Activated CD4-positive, alpha-beta T cell treated with anti-CD3 and anti-CD28 coated beads, Interleukin-2, amount 10 ng/mL, durations not matched to agents 7 days and 5 days (primary cell): Measurements from ENCODE around the gene PHC2. TPM values are rescaled to one million over a fixed set of nuclear protein-coding genes. Genes with fewer than 3 reads are reported as not detected.

ENCODE experiments used
- CTCF ChIA-PET: fragments of 350-600 bp; sonication (Branson Sonifier 250); formaldehyde crosslinking; loops from one replicate; lab custom pipeline; 2021; ENCODE audit warnings: antibody characterized with exemption; lab: Charles Lee
- POLR2A ChIA-PET: fragments of 350-600 bp; sonication (Branson Sonifier 250); formaldehyde crosslinking; loops from one replicate; lab custom pipeline; 2021; ENCODE audit warnings: antibody characterized with exemption; lab: Charles Lee
- DNase-seq: peaks from one replicate; pipeline ENCODE4 v3.0.0-alpha.2; 2020
- H3K27ac Mint-ChIP-seq: one replicate; pipeline ENCODE4 v1.8.0; 2021; ENCODE audit warnings: mild to moderate bottlenecking, moderate library complexity, mixed read lengths
- H3K27me3 Mint-ChIP-seq: one replicate; pipeline ENCODE4 v1.8.0; 2021; ENCODE audit warnings: mixed read lengths
- H3K36me3 Mint-ChIP-seq: one replicate; pipeline ENCODE4 v1.8.0; 2021; ENCODE audit warnings: low read depth, mixed read lengths
- H3K4me1 Mint-ChIP-seq: one replicate; pipeline ENCODE4 v1.8.0; 2021; ENCODE audit warnings: mixed read lengths
- H3K4me3 Mint-ChIP-seq: one replicate; pipeline ENCODE4 v1.8.0; 2021; ENCODE audit warnings: mild to moderate bottlenecking, moderate library complexity, mixed read lengths
- H3K9me3 Mint-ChIP-seq: one replicate; pipeline ENCODE4 v1.8.0; 2021; ENCODE audit warnings: mixed read lengths
- total RNA-seq, 2 experiments: library from RNA; stranded (reverse); gene quantifications; one replicate each; pipeline ENCODE4 v1.2.3, GENCODE V29; 2021

PHC2 gene
- total RNA-seq, 2 experiments from 2014 or later = 43.2 to 48.3 TPM

- no peak for DNase-seq
- POLR2A ChIA-PET = no interaction called here
- H3K36me3 Mint-ChIP-seq = peaks cover 25% of the 10 kb centered on the region
- CTCF ChIA-PET = no interaction called here
- H3K27ac Mint-ChIP-seq = no peak overlapping the region
- H3K9me3 Mint-ChIP-seq = no peaks in the 10 kb centered on the region
- peak overlapping the region; percentile 96 for H3K4me3 Mint-ChIP-seq
- H3K27me3 Mint-ChIP-seq = peaks cover 3% of the 10 kb centered on the region
- H3K4me1 Mint-ChIP-seq = peaks cover 48% of the 10 kb centered on the region
These were observed 84.4 kb downstream of the PHC2 start for GRCh38 chr1:33346533-33346926.

- ChIA-PET POLR2A (no interaction called here), CTCF (no interaction called here)
- Mint-ChIP-seq H3K9me3 (no peaks in the 10 kb centered on the region), H3K4me3 (no peak overlapping the region), H3K27ac (no peak overlapping the region), H3K36me3 (peaks cover 31% of the 10 kb centered on the region), H3K27me3 (no peaks in the 10 kb centered on the region), H3K4me1 (peaks cover 42% of the 10 kb centered on the region)
- no peak for DNase-seq
These were observed 85.9 kb downstream of the PHC2 start for GRCh38 chr1:33344896-33345560.

- Mint-ChIP-seq H3K27ac (no peak overlapping the region), H3K4me3 (no peak overlapping the region), H3K36me3 (peaks cover 30% of the 10 kb centered on the region), H3K9me3 (no peaks in the 10 kb centered on the region), H3K27me3 (no peaks in the 10 kb centered on the region), H3K4me1 (peaks cover 43% of the 10 kb centered on the region)
- ChIA-PET CTCF (no interaction called here), POLR2A (no interaction called here)
- DNase-seq = no peak
These were observed 87.4 kb downstream of the PHC2 start for GRCh38 chr1:33343539-33343938.

GRCh38 chr1:33342041-33342723 is 88.7 kb downstream of the PHC2 start:
- H3K4me1 Mint-ChIP-seq = peaks cover 34% of the 10 kb centered on the region
- no peaks in the 10 kb centered on the region for H3K27me3 Mint-ChIP-seq
- ChIA-PET CTCF (interaction anchor here (0.6 to 1.1 kb wide), 4 partner anchors 17 to 40 kb away, joined by 3 to 7 read pairs (median 4); no protein-coding TSS in a partner anchor), POLR2A (no interaction called here)
- H3K9me3 Mint-ChIP-seq = no peaks in the 10 kb centered on the region
- H3K27ac Mint-ChIP-seq = no peak overlapping the region
- H3K4me3 Mint-ChIP-seq = no peak overlapping the region
- H3K36me3 Mint-ChIP-seq = peaks cover 24% of the 10 kb centered on the region
- no peak for DNase-seq

GRCh38 chr1:33341190-33341589 is 89.7 kb downstream of the PHC2 start:
- Mint-ChIP-seq H3K9me3 (no peaks in the 10 kb centered on the region), H3K27me3 (no peaks in the 10 kb centered on the region), H3K4me3 (no peak overlapping the region), H3K4me1 (peaks cover 28% of the 10 kb centered on the region), H3K36me3 (peaks cover 14% of the 10 kb centered on the region), H3K27ac (no peak overlapping the region)
- DNase-seq = no peak
- ChIA-PET POLR2A (no interaction called here), CTCF (no interaction called here)

GRCh38 chr1:33339413-33339812 is 91.5 kb downstream of the PHC2 start:
- H3K27me3 Mint-ChIP-seq = no peaks in the 10 kb centered on the region
- ChIA-PET CTCF (interaction anchor here (0.8 to 1.4 kb wide), 5 partner anchors 9 to 212 kb away, joined by 3 to 5 read pairs (median 3); no protein-coding TSS in a partner anchor), POLR2A (no interaction called here)
- H3K9me3 Mint-ChIP-seq = no peaks in the 10 kb centered on the region
- H3K36me3 Mint-ChIP-seq = peaks cover 17% of the 10 kb centered on the region
- H3K4me3 Mint-ChIP-seq = no peak overlapping the region
- peaks cover 29% of the 10 kb centered on the region for H3K4me1 Mint-ChIP-seq
- no peak for DNase-seq
- no peak overlapping the region for H3K27ac Mint-ChIP-seq

GRCh38 chr1:33338440-33339211 is 92.3 kb downstream of the PHC2 start:
- POLR2A ChIA-PET = no interaction called here
- H3K9me3 Mint-ChIP-seq = no peaks in the 10 kb centered on the region

GRCh38 chr1:33338048-33338439 is 92.9 kb downstream of the PHC2 start:
- DNase-seq = no peak
- Mint-ChIP-seq H3K36me3 (peaks cover 18% of the 10 kb centered on the region), H3K4me3 (no peak overlapping the region), H3K27me3 (no peaks in the 10 kb centered on the region), H3K4me1 (peaks cover 30% of the 10 kb centered on the region), H3K27ac (no peak overlapping the region), H3K9me3 (no peaks in the 10 kb centered on the region)
- CTCF ChIA-PET = interaction anchor here (0.9 to 1.4 kb wide), 2 partner anchors 10 to 211 kb away, joined by 4 to 5 read pairs; no protein-coding TSS in a partner anchor
- POLR2A ChIA-PET = no interaction called here

More at GRCh38 chr1:33338440-33339211, 92.3 kb downstream of the PHC2 start:
- CTCF ChIA-PET = interaction anchor here (0.8 to 1.4 kb wide), 4 partner anchors 9 to 211 kb away, joined by 3 to 5 read pairs (median 4); no protein-coding TSS in a partner anchor
- H3K27ac Mint-ChIP-seq = no peak overlapping the region
- peaks cover 18% of the 10 kb centered on the region for H3K36me3 Mint-ChIP-seq
- H3K4me3 Mint-ChIP-seq = no peak overlapping the region
- H3K27me3 Mint-ChIP-seq = no peaks in the 10 kb centered on the region
- DNase-seq = no peak
- H3K4me1 Mint-ChIP-seq = peaks cover 30% of the 10 kb centered on the region

GRCh38 chr1:33337441-33337840 is 93.5 kb downstream of the PHC2 start:
- H3K4me1 Mint-ChIP-seq = peaks cover 26% of the 10 kb centered on the region
- H3K36me3 Mint-ChIP-seq = peaks cover 14% of the 10 kb centered on the region
- no peak overlapping the region for H3K4me3 Mint-ChIP-seq
- no peaks in the 10 kb centered on the region for H3K9me3 Mint-ChIP-seq
- DNase-seq = no peak
- H3K27ac Mint-ChIP-seq = no peak overlapping the region
- POLR2A ChIA-PET = no interaction called here
- CTCF ChIA-PET = interaction anchor here (1.1 kb wide), 1 partner anchor 27 kb away, joined by 3 read pairs; no protein-coding TSS in a partner anchor
- no peaks in the 10 kb centered on the region for H3K27me3 Mint-ChIP-seq

- Mint-ChIP-seq H3K27me3 (no peaks in the 10 kb centered on the region), H3K9me3 (no peaks in the 10 kb centered on the region), H3K4me1 (peaks cover 26% of the 10 kb centered on the region), H3K4me3 (no peak overlapping the region), H3K27ac (no peak overlapping the region), H3K36me3 (peaks cover 14% of the 10 kb centered on the region)
- DNase-seq = no peak
- CTCF ChIA-PET = interaction anchor here (1.1 kb wide), 1 partner anchor 28 kb away, joined by 3 read pairs; no protein-coding TSS in a partner anchor
- POLR2A ChIA-PET = no interaction called here
These were observed 94.3 kb downstream of the PHC2 start for GRCh38 chr1:33336580-33336979.

- Mint-ChIP-seq H3K36me3 (peaks cover 11% of the 10 kb centered on the region), H3K27ac (no peak overlapping the region), H3K4me1 (peaks cover 18% of the 10 kb centered on the region), H3K4me3 (no peak overlapping the region), H3K9me3 (no peaks in the 10 kb centered on the region), H3K27me3 (no peaks in the 10 kb centered on the region)
- POLR2A ChIA-PET = no interaction called here
- CTCF ChIA-PET = interaction anchor here (0.5 kb wide), 1 partner anchor 255 kb away, joined by 3 read pairs; no protein-coding TSS in a partner anchor
- no peak for DNase-seq
These were observed 95.9 kb downstream of the PHC2 start for GRCh38 chr1:33335020-33335419.

- H3K36me3 Mint-ChIP-seq = peaks cover 20% of the 10 kb centered on the region
- no peaks in the 10 kb centered on the region for H3K9me3 Mint-ChIP-seq
- ChIA-PET POLR2A (no interaction called here), CTCF (interaction anchor here (0.5 kb wide), 1 partner anchor 256 kb away, joined by 3 read pairs; no protein-coding TSS in a partner anchor)
- H3K4me3 Mint-ChIP-seq = no peak overlapping the region
- H3K27me3 Mint-ChIP-seq = no peaks in the 10 kb centered on the region
- DNase-seq = no peak
- H3K4me1 Mint-ChIP-seq = peaks cover 16% of the 10 kb centered on the region
- H3K27ac Mint-ChIP-seq = no peak overlapping the region
These were observed 96.8 kb downstream of the PHC2 start for GRCh38 chr1:33334081-33334552.
